Natural killer cell treated with Interleukin-12 subunit alpha and Interleukin-12 subunit beta and Interleukin-15 and Interleukin-18, amount 100 ng/mL, for 72 hours (primary cell): Measurements from ENCODE around the gene SFMBT2. TPM values are rescaled to one million over a fixed set of nuclear protein-coding genes. Genes with fewer than 3 reads are reported as not detected.
A peak's percentile ranks its signal among the peaks of the same experiment; 100 is the strongest.

Experiments used
- ATAC-seq, 2 donors: fragments of 150-1000 bp; cut with Tn5 transposase in 1 of 2; sonication (Bioruptor Pico), chemical (Tn5 transposase) in 1 of 2; 2 replicates each; pipeline ENCODE4 v1.10.0; 2021
- DNase-seq: peaks from one replicate; pipeline ENCODE4 v3.0.0; 2022; ENCODE audit warnings: low spot score
- H3K27ac Mint-ChIP-seq, 2 donors: 1 replicate in 1 of 2; 2 replicates in 1 of 2; pipeline ENCODE4 v1.8.0; 2022; ENCODE audit warnings: mixed read lengths in 2 of 2, mild to moderate bottlenecking in 1 of 2, moderate library complexity in 1 of 2
- H3K27me3 Mint-ChIP-seq, 2 donors: 1 replicate in 1 of 2; 2 replicates in 1 of 2; pipeline ENCODE4 v1.8.0; 2022; ENCODE audit warnings: mixed read lengths in 2 of 2
- H3K36me3 Mint-ChIP-seq: one replicate; pipeline ENCODE4 v1.8.0; 2022; ENCODE audit warnings: mixed read lengths
- H3K4me1 Mint-ChIP-seq, 2 donors: 1 replicate in 1 of 2; 2 replicates in 1 of 2; pipeline ENCODE4 v1.8.0; 2022; ENCODE audit warnings: low read depth in 2 of 2, mixed read lengths in 2 of 2, mild to moderate bottlenecking in 1 of 2
- H3K4me3 Mint-ChIP-seq: one replicate; pipeline ENCODE4 v1.8.0; 2022; ENCODE audit warnings: mixed read lengths
- H3K9me3 Mint-ChIP-seq: 2 replicates; pipeline ENCODE4 v1.8.0; 2022; ENCODE audit warnings: mixed read lengths
- total RNA-seq, 2 donors: library from RNA; stranded (reverse); gene quantifications; one replicate each; pipeline ENCODE4 v1.2.3, GENCODE V29; 2022

Gene SFMBT2
- total RNA-seq, 2 donors from 2014 or later, result 94.9 to 101 TPM

- Mint-ChIP-seq H3K9me3 (no peaks in the 10 kb centered on the region), H3K4me3 (no peak overlapping the region), H3K27ac (peak overlapping the region in 1 of 2 donors; percentile 5), H3K36me3 (peaks cover 16% of the 10 kb centered on the region), H3K4me1 (peaks cover 64 to 68% of the 10 kb centered on the region in 2 donors), H3K27me3 (no peaks in the 10 kb centered on the region)
- no peak for DNase-seq
- ATAC-seq, result no peak
Observed at GRCh38 chr10:7385114-7385513, 25.7 kb downstream of the SFMBT2 start.

- ATAC-seq, result no peak
- Mint-ChIP-seq H3K36me3 (peaks cover 21% of the 10 kb centered on the region), H3K27ac (peak overlapping the region in 1 of 2 donors; percentile 61), H3K9me3 (no peaks in the 10 kb centered on the region), H3K4me1 (peaks cover 51 to 66% of the 10 kb centered on the region in 2 donors), H3K4me3 (no peak overlapping the region), H3K27me3 (no peaks in the 10 kb centered on the region)
- DNase-seq, result no peak
Observed at GRCh38 chr10:7383442-7383841, 27.4 kb downstream of the SFMBT2 start.

- Mint-ChIP-seq H3K27me3 (no peaks in the 10 kb centered on the region), H3K4me1 (peaks cover 34 to 65% of the 10 kb centered on the region in 2 donors), H3K9me3 (no peaks in the 10 kb centered on the region), H3K27ac (no peak overlapping the region), H3K36me3 (peaks cover 17% of the 10 kb centered on the region), H3K4me3 (no peak overlapping the region)
- DNase-seq (no peak), ATAC-seq (no peak)
Observed at GRCh38 chr10:7380704-7381241, 30.1 kb downstream of the SFMBT2 start.

GRCh38 chr10:7378602-7379403, 32.0 kb downstream of the SFMBT2 start:
- Mint-ChIP-seq H3K9me3 (no peaks in the 10 kb centered on the region), H3K27me3 (no peaks in the 10 kb centered on the region), H3K36me3 (peaks cover 17% of the 10 kb centered on the region), H3K4me1 (peaks cover 26 to 63% of the 10 kb centered on the region in 2 donors), H3K4me3 (no peak overlapping the region), H3K27ac (peak overlapping the region; percentile 9 to 81)
- ATAC-seq (peak; percentile 46 to 59), DNase-seq (no peak)

- H3K4me3 Mint-ChIP-seq, result no peak overlapping the region
- peaks cover 17% of the 10 kb centered on the region for H3K36me3 Mint-ChIP-seq
- no peaks in the 10 kb centered on the region for H3K27me3 Mint-ChIP-seq
- no peaks in the 10 kb centered on the region for H3K9me3 Mint-ChIP-seq
- DNase-seq (no peak), ATAC-seq (no peak)
- H3K27ac Mint-ChIP-seq, result peak overlapping the region in 1 of 2 donors; percentile 80
- H3K4me1 Mint-ChIP-seq, result peaks cover 21 to 60% of the 10 kb centered on the region in 2 donors
Observed at GRCh38 chr10:7377614-7378248, 33.1 kb downstream of the SFMBT2 start.

GRCh38 chr10:7374795-7375194, 36.0 kb downstream of the SFMBT2 start:
- Mint-ChIP-seq H3K4me3 (no peak overlapping the region), H3K27me3 (no peaks in the 10 kb centered on the region), H3K36me3 (peaks cover 11% of the 10 kb centered on the region), H3K27ac (peak overlapping the region in 1 of 2 donors; percentile 62), H3K9me3 (no peaks in the 10 kb centered on the region), H3K4me1 (peaks cover 14 to 50% of the 10 kb centered on the region in 2 donors)
- ATAC-seq (no peak), DNase-seq (no peak)

- Mint-ChIP-seq H3K9me3 (no peaks in the 10 kb centered on the region), H3K4me3 (no peak overlapping the region), H3K4me1 (peaks cover 12 to 38% of the 10 kb centered on the region in 2 donors), H3K36me3 (peaks cover 8% of the 10 kb centered on the region), H3K27me3 (no peaks in the 10 kb centered on the region), H3K27ac (peak overlapping the region in 1 of 2 donors; percentile 67)
- ATAC-seq (no peak), DNase-seq (no peak)
Observed at GRCh38 chr10:7373039-7373438, 37.8 kb downstream of the SFMBT2 start.

GRCh38 chr10:7372504-7372903, 38.3 kb downstream of the SFMBT2 start:
- Mint-ChIP-seq H3K27me3 (no peaks in the 10 kb centered on the region), H3K27ac (no peak overlapping the region), H3K4me1 (peaks cover 12 to 33% of the 10 kb centered on the region in 2 donors), H3K4me3 (no peak overlapping the region), H3K36me3 (peaks cover 8% of the 10 kb centered on the region), H3K9me3 (no peaks in the 10 kb centered on the region)
- DNase-seq, result no peak
- no peak for ATAC-seq

GRCh38 chr10:7370511-7370910, 40.3 kb downstream of the SFMBT2 start:
- Mint-ChIP-seq H3K9me3 (no peaks in the 10 kb centered on the region), H3K4me3 (no peak overlapping the region), H3K27ac (peak overlapping the region in 1 of 2 donors; percentile 50), H3K4me1 (peaks cover 17 to 28% of the 10 kb centered on the region in 2 donors), H3K36me3 (peaks cover 18% of the 10 kb centered on the region), H3K27me3 (no peaks in the 10 kb centered on the region)
- no peak for ATAC-seq
- DNase-seq, result no peak

GRCh38 chr10:7365027-7365745, 45.6 kb downstream of the SFMBT2 start:
- H3K9me3 Mint-ChIP-seq, result no peaks in the 10 kb centered on the region
- DNase-seq, result no peak
- peak overlapping the region; percentile 87 to 94 for H3K27ac Mint-ChIP-seq
- H3K27me3 Mint-ChIP-seq, result no peaks in the 10 kb centered on the region
- H3K4me1 Mint-ChIP-seq, result peaks cover 34 to 45% of the 10 kb centered on the region in 2 donors
- H3K36me3 Mint-ChIP-seq, result peaks cover 50% of the 10 kb centered on the region
- H3K4me3 Mint-ChIP-seq, result peak overlapping the region; percentile 63
- no peak for ATAC-seq

GRCh38 chr10:7364474-7364873, 46.4 kb downstream of the SFMBT2 start:
- ATAC-seq (peak; percentile 65 to 76), DNase-seq (no peak)
- H3K4me3 Mint-ChIP-seq, result peak overlapping the region; percentile 63
- peaks cover 38 to 47% of the 10 kb centered on the region in 2 donors for H3K4me1 Mint-ChIP-seq
- peak overlapping the region; percentile 87 to 94 for H3K27ac Mint-ChIP-seq
- H3K36me3 Mint-ChIP-seq, result peaks cover 53% of the 10 kb centered on the region
- H3K27me3 Mint-ChIP-seq, result no peaks in the 10 kb centered on the region
- H3K9me3 Mint-ChIP-seq, result no peaks in the 10 kb centered on the region

GRCh38 chr10:7363700-7364099, 47.1 kb downstream of the SFMBT2 start:
- peak overlapping the region; percentile 87 to 94 for H3K27ac Mint-ChIP-seq
- peaks cover 57% of the 10 kb centered on the region for H3K36me3 Mint-ChIP-seq

GRCh38 chr10:7362471-7362870, 48.4 kb downstream of the SFMBT2 start:
- peaks cover 47 to 54% of the 10 kb centered on the region in 2 donors for H3K4me1 Mint-ChIP-seq
- H3K4me3 Mint-ChIP-seq, result no peak overlapping the region
- H3K9me3 Mint-ChIP-seq, result peaks cover 5% of the 10 kb centered on the region
- H3K27ac Mint-ChIP-seq, result no peak overlapping the region
- no peaks in the 10 kb centered on the region for H3K27me3 Mint-ChIP-seq
- H3K36me3 Mint-ChIP-seq, result peaks cover 59% of the 10 kb centered on the region
- ATAC-seq (no peak), DNase-seq (no peak)

More at GRCh38 chr10:7363700-7364099, 47.1 kb downstream of the SFMBT2 start:
- no peak for ATAC-seq
- DNase-seq, result no peak
- H3K27me3 Mint-ChIP-seq, result no peaks in the 10 kb centered on the region
- H3K9me3 Mint-ChIP-seq, result peaks cover 2% of the 10 kb centered on the region
- H3K4me1 Mint-ChIP-seq, result peaks cover 43 to 51% of the 10 kb centered on the region in 2 donors
- peak overlapping the region; percentile 63 for H3K4me3 Mint-ChIP-seq
